ENCODE results near the gene BTN1A1. TPM values are rescaled to one million over a fixed set of nuclear protein-coding genes. Genes with fewer than 3 reads are reported as not detected.

The BTN1A1 gene
- total and polyA plus RNA-seq, 9 of the 15 experiments (the other 6 are each of a cell fraction or from before 2014, with no cell fraction given): 0.01 to 0.15 (median 0.06) TPM; not detected in 4

DNA sequence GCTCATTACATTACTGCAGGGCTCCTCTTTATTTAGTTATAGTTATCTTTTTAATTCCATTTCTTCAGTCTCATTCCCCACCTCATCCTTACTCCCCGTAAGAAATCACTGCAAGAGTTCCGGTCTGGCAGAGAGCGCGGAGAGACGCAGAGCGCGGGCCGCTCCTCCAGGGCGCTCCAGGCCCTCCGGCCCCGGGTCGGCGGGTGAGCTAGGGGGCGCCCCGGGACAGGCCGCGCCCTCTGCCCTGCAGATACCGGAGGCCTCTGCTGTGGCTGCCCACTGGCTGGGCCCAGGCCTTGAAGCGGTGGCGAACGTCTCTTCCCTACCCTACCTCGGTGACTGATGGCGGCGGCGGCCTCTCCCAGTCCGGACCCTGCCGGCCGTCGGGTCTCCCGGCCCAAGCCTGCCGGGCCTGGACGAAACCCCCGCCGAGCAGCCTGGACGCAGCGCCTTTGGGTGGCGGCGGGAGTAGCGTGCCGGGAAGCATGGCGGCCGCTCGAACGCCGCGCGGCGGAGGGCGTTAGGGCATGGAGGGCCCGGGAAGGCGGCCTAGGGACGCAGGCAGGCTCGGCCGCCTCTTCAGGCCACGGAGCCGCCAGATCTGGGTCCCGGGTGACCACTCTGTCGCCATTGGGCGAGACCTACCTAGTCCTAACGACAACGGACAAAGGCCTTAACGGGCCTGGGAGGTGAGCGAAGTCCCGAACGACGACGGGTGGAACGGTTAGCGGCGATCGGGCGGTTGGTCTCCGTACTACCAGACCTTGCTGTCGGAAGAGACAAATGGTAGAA is 21.7 kb downstream of the BTN1A1 start (continued):
- TF ChIP-seq MYC (IDR thresholded peaks at IDR 0.05; ENCODE audit: low read depth, low read length): peak; percentile 87
- no peak for TF ChIP-seq MYC (CRISPR knock-in tag; IDR thresholded peaks at IDR 0.05; ENCODE audit: borderline replicate concordance, low read depth)
- TF ChIP-seq TGIF2 (CRISPR knock-in tag; IDR thresholded peaks at IDR 0.05): peak; percentile 97
- TF ChIP-seq, protein P1, sequence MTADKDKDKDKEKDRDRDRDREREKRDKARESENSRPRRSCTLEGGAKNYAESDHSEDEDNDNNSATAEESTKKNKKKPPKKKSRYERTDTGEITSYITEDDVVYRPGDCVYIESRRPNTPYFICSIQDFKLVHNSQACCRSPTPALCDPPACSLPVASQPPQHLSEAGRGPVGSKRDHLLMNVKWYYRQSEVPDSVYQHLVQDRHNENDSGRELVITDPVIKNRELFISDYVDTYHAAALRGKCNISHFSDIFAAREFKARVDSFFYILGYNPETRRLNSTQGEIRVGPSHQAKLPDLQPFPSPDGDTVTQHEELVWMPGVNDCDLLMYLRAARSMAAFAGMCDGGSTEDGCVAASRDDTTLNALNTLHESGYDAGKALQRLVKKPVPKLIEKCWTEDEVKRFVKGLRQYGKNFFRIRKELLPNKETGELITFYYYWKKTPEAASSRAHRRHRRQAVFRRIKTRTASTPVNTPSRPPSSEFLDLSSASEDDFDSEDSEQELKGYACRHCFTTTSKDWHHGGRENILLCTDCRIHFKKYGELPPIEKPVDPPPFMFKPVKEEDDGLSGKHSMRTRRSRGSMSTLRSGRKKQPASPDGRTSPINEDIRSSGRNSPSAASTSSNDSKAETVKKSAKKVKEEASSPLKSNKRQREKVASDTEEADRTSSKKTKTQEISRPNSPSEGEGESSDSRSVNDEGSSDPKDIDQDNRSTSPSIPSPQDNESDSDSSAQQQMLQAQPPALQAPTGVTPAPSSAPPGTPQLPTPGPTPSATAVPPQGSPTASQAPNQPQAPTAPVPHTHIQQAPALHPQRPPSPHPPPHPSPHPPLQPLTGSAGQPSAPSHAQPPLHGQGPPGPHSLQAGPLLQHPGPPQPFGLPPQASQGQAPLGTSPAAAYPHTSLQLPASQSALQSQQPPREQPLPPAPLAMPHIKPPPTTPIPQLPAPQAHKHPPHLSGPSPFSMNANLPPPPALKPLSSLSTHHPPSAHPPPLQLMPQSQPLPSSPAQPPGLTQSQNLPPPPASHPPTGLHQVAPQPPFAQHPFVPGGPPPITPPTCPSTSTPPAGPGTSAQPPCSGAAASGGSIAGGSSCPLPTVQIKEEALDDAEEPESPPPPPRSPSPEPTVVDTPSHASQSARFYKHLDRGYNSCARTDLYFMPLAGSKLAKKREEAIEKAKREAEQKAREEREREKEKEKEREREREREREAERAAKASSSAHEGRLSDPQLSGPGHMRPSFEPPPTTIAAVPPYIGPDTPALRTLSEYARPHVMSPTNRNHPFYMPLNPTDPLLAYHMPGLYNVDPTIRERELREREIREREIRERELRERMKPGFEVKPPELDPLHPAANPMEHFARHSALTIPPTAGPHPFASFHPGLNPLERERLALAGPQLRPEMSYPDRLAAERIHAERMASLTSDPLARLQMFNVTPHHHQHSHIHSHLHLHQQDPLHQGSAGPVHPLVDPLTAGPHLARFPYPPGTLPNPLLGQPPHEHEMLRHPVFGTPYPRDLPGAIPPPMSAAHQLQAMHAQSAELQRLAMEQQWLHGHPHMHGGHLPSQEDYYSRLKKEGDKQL (CRISPR knock-in tag; IDR thresholded peaks at IDR 0.05; ENCODE audit: borderline replicate concordance): 0 out of 2 replicates have a peak, but pooled peaks have one; percentile 89
- TF ChIP-seq TCF7 (IDR thresholded peaks at IDR 0.05; ENCODE audit: borderline replicate concordance): no peak
- no peak; a peak in 1 of 4 replicates for TF ChIP-seq SRF (CRISPR knock-in tag; IDR thresholded peaks at IDR 0.05)
- TF ChIP-seq, protein P2, sequence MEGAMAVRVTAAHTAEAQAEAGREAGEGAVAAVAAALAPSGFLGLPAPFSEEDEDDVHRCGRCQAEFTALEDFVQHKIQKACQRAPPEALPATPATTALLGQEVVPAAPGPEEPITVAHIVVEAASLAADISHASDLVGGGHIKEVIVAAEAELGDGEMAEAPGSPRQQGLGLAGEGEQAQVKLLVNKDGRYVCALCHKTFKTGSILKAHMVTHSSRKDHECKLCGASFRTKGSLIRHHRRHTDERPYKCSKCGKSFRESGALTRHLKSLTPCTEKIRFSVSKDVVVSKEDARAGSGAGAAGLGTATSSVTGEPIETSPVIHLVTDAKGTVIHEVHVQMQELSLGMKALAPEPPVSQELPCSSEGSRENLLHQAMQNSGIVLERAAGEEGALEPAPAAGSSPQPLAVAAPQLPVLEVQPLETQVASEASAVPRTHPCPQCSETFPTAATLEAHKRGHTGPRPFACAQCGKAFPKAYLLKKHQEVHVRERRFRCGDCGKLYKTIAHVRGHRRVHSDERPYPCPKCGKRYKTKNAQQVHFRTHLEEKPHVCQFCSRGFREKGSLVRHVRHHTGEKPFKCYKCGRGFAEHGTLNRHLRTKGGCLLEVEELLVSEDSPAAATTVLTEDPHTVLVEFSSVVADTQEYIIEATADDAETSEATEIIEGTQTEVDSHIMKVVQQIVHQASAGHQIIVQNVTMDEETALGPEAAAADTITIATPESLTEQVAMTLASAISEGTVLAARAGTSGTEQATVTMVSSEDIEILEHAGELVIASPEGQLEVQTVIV (CRISPR knock-in tag; IDR thresholded peaks at IDR 0.05; ENCODE audit: borderline replicate concordance): 0 out of 2 replicates have a peak, but pooled peaks have one; percentile 22
- TF ChIP-seq ZBTB8A (IDR thresholded peaks at IDR 0.05; ENCODE audit: partially characterized antibody): no peak
- TF ChIP-seq ZZZ3 (IDR thresholded peaks at IDR 0.05): no peak; the same call in 1 of the 2 replicates
- TF ChIP-seq ETS2 (tag; IDR thresholded peaks at IDR 0.05; ENCODE audit: borderline replicate concordance, poor library complexity, severe bottlenecking): no peak
- no peak for TF ChIP-seq MXI1 (IDR thresholded peaks at IDR 0.05; ENCODE audit: low read depth, low read length)
- TF ChIP-seq BCOR (IDR thresholded peaks at IDR 0.05): peak; percentile 45; the same call in 1 of the 2 replicates
- TF ChIP-seq ZNF197 (CRISPR knock-in tag; IDR thresholded peaks at IDR 0.05; ENCODE audit: low read depth): peak; percentile 84; the same call in 1 of the 2 replicates
- no peak for TF ChIP-seq POLR3G (IDR thresholded peaks at IDR 0.05; ENCODE audit: extremely low read depth, insufficient read length, insufficient replicate concordance)
- TF ChIP-seq, protein P3, sequence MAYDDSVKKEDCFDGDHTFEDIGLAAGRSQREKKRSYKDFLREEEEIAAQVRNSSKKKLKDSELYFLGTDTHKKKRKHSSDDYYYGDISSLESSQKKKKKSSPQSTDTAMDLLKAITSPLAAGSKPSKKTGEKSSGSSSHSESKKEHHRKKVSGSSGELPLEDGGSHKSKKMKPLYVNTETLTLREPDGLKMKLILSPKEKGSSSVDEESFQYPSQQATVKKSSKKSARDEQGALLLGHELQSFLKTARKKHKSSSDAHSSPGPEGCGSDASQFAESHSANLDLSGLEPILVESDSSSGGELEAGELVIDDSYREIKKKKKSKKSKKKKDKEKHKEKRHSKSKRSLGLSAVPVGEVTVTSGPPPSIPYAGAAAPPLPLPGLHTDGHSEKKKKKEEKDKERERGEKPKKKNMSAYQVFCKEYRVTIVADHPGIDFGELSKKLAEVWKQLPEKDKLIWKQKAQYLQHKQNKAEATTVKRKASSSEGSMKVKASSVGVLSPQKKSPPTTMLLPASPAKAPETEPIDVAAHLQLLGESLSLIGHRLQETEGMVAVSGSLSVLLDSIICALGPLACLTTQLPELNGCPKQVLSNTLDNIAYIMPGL (CRISPR knock-in tag; IDR thresholded peaks at IDR 0.05): peak; percentile 97
- no peak for TF ChIP-seq MTA2 (IDR thresholded peaks at IDR 0.05; ENCODE audit: low read depth)
- TF ChIP-seq CCAR2 (IDR thresholded peaks at IDR 0.05; ENCODE audit: low read depth, low read length): no peak
